ENCODE data around the gene NOTCH3. TPM values are rescaled to one million over a fixed set of nuclear protein-coding genes. Genes with fewer than 3 reads are reported as not detected.

NOTCH3 gene
- total RNA-seq, 4 donors from 2014 or later, result 19.9 to 78.7 (median 49.1) TPM

GRCh38 chr19:15125232-15126067 lies 75.3 kb downstream of the NOTCH3 start:
- intact Hi-C loops (cut with DNase I), result loop anchor here (2.0 kb wide), 1 partner anchor 19 kb away; the partner anchor contains the start of gene SYDE1
- Histone ChIP-seq H3K27me3 (no peaks in the 10 kb centered on the region), H3K4me3 (peak overlapping the region; percentile 66 to 95 (median 77)), H3K9me3 (no peaks in the 10 kb centered on the region), H3K27ac (replicated peaks in 1 of 4) (peak overlapping the region; percentile 85 to 95 (median 94)), H3K4me1 (peaks cover 19 to 30% (median 29%) of the 10 kb centered on the region in 4 donors), H3K36me3 (peaks cover 9 to 30% (median 28%) of the 10 kb centered on the region in 4 donors)
- WGBS, result under 1% methylated on average over 22 of the region's 61 CpGs
- peak; percentile 91 to 93 for TF ChIP-seq POLR2AphosphoS5 (IDR thresholded peaks at IDR 0.05)
- TF ChIP-seq CTCF (IDR thresholded peaks at IDR 0.05), result peak in 2 of 3 experiments; percentile 9 to 31
- no peak for TF ChIP-seq EP300 (IDR thresholded peaks at IDR 0.05)
- TF ChIP-seq POLR2A (IDR thresholded peaks at IDR 0.05; ENCODE audit: low read depth), result peak; percentile 15
- DNase-seq (ENCODE audit: extremely low spot score), result peak; percentile 99

- 3% methylated on average over 17 of the region's 33 CpGs for WGBS
- H3K27ac ChIP-seq (replicated peaks in 1 of 4), result peak overlapping the region; percentile 85 to 95 (median 94)
- no peaks in the 10 kb centered on the region for H3K27me3 ChIP-seq
- intact Hi-C loops (cut with DNase I), result loop anchor here (2.0 kb wide), 1 partner anchor 18 kb away; the partner anchor contains the start of gene SYDE1
- TF ChIP-seq CTCF (IDR thresholded peaks at IDR 0.05) (no peak), POLR2A (IDR thresholded peaks at IDR 0.05; ENCODE audit: low read depth) (no peak), EP300 (IDR thresholded peaks at IDR 0.05) (no peak), POLR2AphosphoS5 (IDR thresholded peaks at IDR 0.05) (no peak)
- H3K4me1 ChIP-seq, result peaks cover 19 to 30% (median 29%) of the 10 kb centered on the region in 4 donors
- no peak for DNase-seq (ENCODE audit: extremely low spot score)
- H3K4me3 ChIP-seq, result peak overlapping the region; percentile 66 to 95 (median 77)
- peaks cover 13 to 38% (median 36%) of the 10 kb centered on the region in 4 donors for H3K36me3 ChIP-seq
- no peaks in the 10 kb centered on the region for H3K9me3 ChIP-seq
These were observed 76.1 kb downstream of the NOTCH3 start for GRCh38 chr19:15124572-15125231.

GRCh38 chr19:15123900-15124299 lies 76.9 kb downstream of the NOTCH3 start:
- H3K9me3 ChIP-seq, result no peaks in the 10 kb centered on the region
- TF ChIP-seq EP300 (IDR thresholded peaks at IDR 0.05), result no peak
- peak; percentile 75 to 77 for TF ChIP-seq POLR2AphosphoS5 (IDR thresholded peaks at IDR 0.05)
- intact Hi-C loops (cut with DNase I), result loop anchor here (2.0 kb wide), 1 partner anchor 17 kb away; the partner anchor contains the start of gene SYDE1
- H3K36me3 ChIP-seq, result peaks cover 18 to 46% (median 44%) of the 10 kb centered on the region in 4 donors
- DNase-seq (ENCODE audit: extremely low spot score), result no peak
- no peaks in the 10 kb centered on the region for H3K27me3 ChIP-seq
- peak overlapping the region; percentile 85 to 95 (median 94) for H3K27ac ChIP-seq (replicated peaks in 1 of 4)
- peak overlapping the region in 3 of 4 donors; percentile 66 to 95 (median 71) for H3K4me3 ChIP-seq
- H3K4me1 ChIP-seq, result peaks cover 19 to 30% (median 29%) of the 10 kb centered on the region in 4 donors
- 33% methylated on average over 2 of the region's 5 CpGs for WGBS

GRCh38 chr19:15123031-15123890 lies 77.5 kb downstream of the NOTCH3 start:
- TF ChIP-seq POLR2A (IDR thresholded peaks at IDR 0.05; ENCODE audit: low read depth) (no peak), POLR2AphosphoS5 (IDR thresholded peaks at IDR 0.05) (no peak), EP300 (IDR thresholded peaks at IDR 0.05) (no peak), CTCF (IDR thresholded peaks at IDR 0.05) (no peak)
- no peaks in the 10 kb centered on the region for H3K27me3 ChIP-seq
- H3K9me3 ChIP-seq, result no peaks in the 10 kb centered on the region
- intact Hi-C loops (cut with DNase I), result no loop called here
- no peak overlapping the region for H3K4me3 ChIP-seq
- peaks cover 24 to 52% (median 50%) of the 10 kb centered on the region in 4 donors for H3K36me3 ChIP-seq
- peaks cover 19 to 30% (median 29%) of the 10 kb centered on the region in 4 donors for H3K4me1 ChIP-seq
- no peak for DNase-seq (ENCODE audit: extremely low spot score)
- WGBS, result 97% methylated on average over 15 of the region's 22 CpGs
- peak overlapping the region; percentile 85 to 95 (median 94) for H3K27ac ChIP-seq (replicated peaks in 1 of 4)

Data from esophagus muscularis mucosa (tissue), 4 donors.